Measurements from ENCODE around the gene ETV1.

ETV1 gene

GRCh38 chr7:13898957-13899670 lies 90.4 kb downstream of the ETV1 start:
- Mint-ChIP-seq H3K27ac (no peak overlapping the region), H3K36me3 (ENCODE audit: low read depth) (no peaks in the 10 kb centered on the region), H3K4me1 (ENCODE audit: low read depth) (no peaks in the 10 kb centered on the region), H3K9me3 (no peaks in the 10 kb centered on the region), H3K27me3 (ENCODE audit: low read depth) (no peaks in the 10 kb centered on the region), H3K4me3 (no peak overlapping the region)

- no peaks in the 10 kb centered on the region for H3K27me3 Mint-ChIP-seq (ENCODE audit: low read depth)
- no peaks in the 10 kb centered on the region for H3K4me1 Mint-ChIP-seq (ENCODE audit: low read depth)
- H3K27ac Mint-ChIP-seq = no peak overlapping the region
- H3K36me3 Mint-ChIP-seq (ENCODE audit: low read depth) = no peaks in the 10 kb centered on the region
- H3K9me3 Mint-ChIP-seq = no peaks in the 10 kb centered on the region
- H3K4me3 Mint-ChIP-seq = no peak overlapping the region
These were observed 91.6 kb downstream of the ETV1 start for GRCh38 chr7:13897819-13898218.

- no peaks in the 10 kb centered on the region for H3K36me3 Mint-ChIP-seq (ENCODE audit: low read depth)
- H3K27me3 Mint-ChIP-seq (ENCODE audit: low read depth) = no peaks in the 10 kb centered on the region
- no peak overlapping the region for H3K27ac Mint-ChIP-seq
- no peak overlapping the region for H3K4me3 Mint-ChIP-seq
- H3K4me1 Mint-ChIP-seq (ENCODE audit: low read depth) = no peaks in the 10 kb centered on the region
- no peaks in the 10 kb centered on the region for H3K9me3 Mint-ChIP-seq
These were observed 94.5 kb downstream of the ETV1 start for GRCh38 chr7:13894954-13895353.

- H3K4me1 Mint-ChIP-seq (ENCODE audit: low read depth) = no peaks in the 10 kb centered on the region
- no peak overlapping the region for H3K27ac Mint-ChIP-seq
- no peaks in the 10 kb centered on the region for H3K36me3 Mint-ChIP-seq (ENCODE audit: low read depth)
- H3K27me3 Mint-ChIP-seq (ENCODE audit: low read depth) = no peaks in the 10 kb centered on the region
- no peak overlapping the region for H3K4me3 Mint-ChIP-seq
- no peaks in the 10 kb centered on the region for H3K9me3 Mint-ChIP-seq
These were observed 95.1 kb downstream of the ETV1 start for GRCh38 chr7:13894377-13894776.

GRCh38 chr7:13890793-13891192 lies 98.7 kb downstream of the ETV1 start:
- H3K27ac Mint-ChIP-seq = no peak overlapping the region
- no peaks in the 10 kb centered on the region for H3K27me3 Mint-ChIP-seq (ENCODE audit: low read depth)
- no peaks in the 10 kb centered on the region for H3K9me3 Mint-ChIP-seq
- no peak overlapping the region for H3K4me3 Mint-ChIP-seq
- no peaks in the 10 kb centered on the region for H3K36me3 Mint-ChIP-seq (ENCODE audit: low read depth)
- H3K4me1 Mint-ChIP-seq (ENCODE audit: low read depth) = no peaks in the 10 kb centered on the region

- H3K27ac Mint-ChIP-seq = no peak overlapping the region
- H3K9me3 Mint-ChIP-seq = no peaks in the 10 kb centered on the region
- H3K36me3 Mint-ChIP-seq (ENCODE audit: low read depth) = no peaks in the 10 kb centered on the region
- no peak overlapping the region for H3K4me3 Mint-ChIP-seq
- no peaks in the 10 kb centered on the region for H3K27me3 Mint-ChIP-seq (ENCODE audit: low read depth)
- H3K4me1 Mint-ChIP-seq (ENCODE audit: low read depth) = no peaks in the 10 kb centered on the region
These were observed 103.1 kb downstream of the ETV1 start for GRCh38 chr7:13886356-13886755.

- Mint-ChIP-seq H3K9me3 (no peaks in the 10 kb centered on the region), H3K4me1 (ENCODE audit: low read depth) (no peaks in the 10 kb centered on the region), H3K27me3 (ENCODE audit: low read depth) (no peaks in the 10 kb centered on the region), H3K27ac (no peak overlapping the region), H3K36me3 (ENCODE audit: low read depth) (no peaks in the 10 kb centered on the region), H3K4me3 (no peak overlapping the region)
These were observed 107.4 kb downstream of the ETV1 start for GRCh38 chr7:13882051-13882450.

GRCh38 chr7:13880789-13881188 lies 108.7 kb downstream of the ETV1 start:
- Mint-ChIP-seq H3K27me3 (ENCODE audit: low read depth) (no peaks in the 10 kb centered on the region), H3K27ac (no peak overlapping the region), H3K36me3 (ENCODE audit: low read depth) (no peaks in the 10 kb centered on the region), H3K4me3 (no peak overlapping the region), H3K4me1 (ENCODE audit: low read depth) (no peaks in the 10 kb centered on the region), H3K9me3 (no peaks in the 10 kb centered on the region)

GRCh38 chr7:13879994-13880686 lies 109.3 kb downstream of the ETV1 start:
- Mint-ChIP-seq H3K4me1 (ENCODE audit: low read depth) (no peaks in the 10 kb centered on the region), H3K9me3 (no peaks in the 10 kb centered on the region), H3K27ac (no peak overlapping the region), H3K36me3 (ENCODE audit: low read depth) (no peaks in the 10 kb centered on the region), H3K27me3 (ENCODE audit: low read depth) (no peaks in the 10 kb centered on the region), H3K4me3 (no peak overlapping the region)

GRCh38 chr7:13879143-13879542 lies 110.3 kb downstream of the ETV1 start:
- Mint-ChIP-seq H3K4me1 (ENCODE audit: low read depth) (no peaks in the 10 kb centered on the region), H3K36me3 (ENCODE audit: low read depth) (no peaks in the 10 kb centered on the region), H3K27me3 (ENCODE audit: low read depth) (no peaks in the 10 kb centered on the region), H3K27ac (no peak overlapping the region), H3K4me3 (no peak overlapping the region), H3K9me3 (no peaks in the 10 kb centered on the region)

GRCh38 chr7:13878154-13878553 lies 111.3 kb downstream of the ETV1 start:
- H3K27ac Mint-ChIP-seq = no peak overlapping the region
- H3K36me3 Mint-ChIP-seq (ENCODE audit: low read depth) = no peaks in the 10 kb centered on the region
- H3K4me3 Mint-ChIP-seq = no peak overlapping the region
- H3K9me3 Mint-ChIP-seq = no peaks in the 10 kb centered on the region
- no peaks in the 10 kb centered on the region for H3K4me1 Mint-ChIP-seq (ENCODE audit: low read depth)
- no peaks in the 10 kb centered on the region for H3K27me3 Mint-ChIP-seq (ENCODE audit: low read depth)

GRCh38 chr7:13875496-13876074 lies 113.9 kb downstream of the ETV1 start:
- no peak overlapping the region for H3K27ac Mint-ChIP-seq
- H3K4me1 Mint-ChIP-seq (ENCODE audit: low read depth) = no peaks in the 10 kb centered on the region
- H3K36me3 Mint-ChIP-seq (ENCODE audit: low read depth) = no peaks in the 10 kb centered on the region
- H3K9me3 Mint-ChIP-seq = no peaks in the 10 kb centered on the region
- no peak overlapping the region for H3K4me3 Mint-ChIP-seq
- no peaks in the 10 kb centered on the region for H3K27me3 Mint-ChIP-seq (ENCODE audit: low read depth)

GRCh38 chr7:13874783-13875182 lies 114.7 kb downstream of the ETV1 start:
- no peaks in the 10 kb centered on the region for H3K36me3 Mint-ChIP-seq (ENCODE audit: low read depth)
- no peak overlapping the region for H3K27ac Mint-ChIP-seq
- H3K4me3 Mint-ChIP-seq = no peak overlapping the region
- no peaks in the 10 kb centered on the region for H3K4me1 Mint-ChIP-seq (ENCODE audit: low read depth)
- no peaks in the 10 kb centered on the region for H3K27me3 Mint-ChIP-seq (ENCODE audit: low read depth)
- no peaks in the 10 kb centered on the region for H3K9me3 Mint-ChIP-seq

GRCh38 chr7:13872709-13873108 lies 116.8 kb downstream of the ETV1 start:
- H3K9me3 Mint-ChIP-seq = peaks cover 3% of the 10 kb centered on the region
- no peaks in the 10 kb centered on the region for H3K27me3 Mint-ChIP-seq (ENCODE audit: low read depth)
- H3K36me3 Mint-ChIP-seq (ENCODE audit: low read depth) = no peaks in the 10 kb centered on the region
- H3K4me3 Mint-ChIP-seq = no peak overlapping the region
- H3K4me1 Mint-ChIP-seq (ENCODE audit: low read depth) = no peaks in the 10 kb centered on the region
- no peak overlapping the region for H3K27ac Mint-ChIP-seq

GRCh38 chr7:13871008-13871407 lies 118.5 kb downstream of the ETV1 start:
- peaks cover 3% of the 10 kb centered on the region for H3K9me3 Mint-ChIP-seq
- H3K4me3 Mint-ChIP-seq = no peak overlapping the region
- H3K4me1 Mint-ChIP-seq (ENCODE audit: low read depth) = no peaks in the 10 kb centered on the region
- no peaks in the 10 kb centered on the region for H3K36me3 Mint-ChIP-seq (ENCODE audit: low read depth)
- no peak overlapping the region for H3K27ac Mint-ChIP-seq
- no peaks in the 10 kb centered on the region for H3K27me3 Mint-ChIP-seq (ENCODE audit: low read depth)

Measured in T-helper 1 cell treated with Interleukin-12 subunit alpha and Interleukin-12 subunit beta and Interleukin-4 antibody, amounts not matched to agents 30 μg/mL and 1 μg/mL, for 36 hours (primary cell).